HG03565 (cell line): Measurements from ENCODE around the gene PTTG2.
"Not testable (repeated sequence)": the region's sequence is repeated elsewhere in the genome, so short reads cannot be mapped to it uniquely, and the experiment has no call there.

ENCODE experiments used
- ATAC-seq: cut with Tn5 transposase; IDR thresholded peaks from one replicate; pipeline ENCODE4 v1.9.1; 2021; ENCODE audit warnings: mild to moderate bottlenecking, moderate library complexity; ENCODE audit not compliant: unreplicated experiment

Gene PTTG2

GRCh38 chr4:37960098-37960497 is at the start of gene PTTG2:
Gene PTTG2, plus strand, starts transcription at chr4:37960398. Its CDS starts 37 bp downstream, at chr4:37960435.
- no peak for ATAC-seq

GRCh38 chr4:37914539-37914938 is 45.7 kb upstream of the PTTG2 start:
- no peak for ATAC-seq

- ATAC-seq, result no peak
Observed at GRCh38 chr4:37917388-37917787, 42.8 kb upstream of the PTTG2 start.

- no peak for ATAC-seq
Observed at GRCh38 chr4:37918653-37919052, 41.5 kb upstream of the PTTG2 start.

- ATAC-seq, result no peak
Observed at GRCh38 chr4:37922328-37922727, 37.9 kb upstream of the PTTG2 start.

GRCh38 chr4:37923089-37923488 is 37.1 kb upstream of the PTTG2 start:
- not testable (repeated sequence) for ATAC-seq

- no peak for ATAC-seq
Observed at GRCh38 chr4:37924946-37925345, 35.3 kb upstream of the PTTG2 start.

- no peak for ATAC-seq
Observed at GRCh38 chr4:37927434-37927833, 32.8 kb upstream of the PTTG2 start.

- no peak for ATAC-seq
Observed at GRCh38 chr4:37928426-37929416, 31.5 kb upstream of the PTTG2 start.

GRCh38 chr4:37934096-37934495 is 26.1 kb upstream of the PTTG2 start:
- no peak for ATAC-seq

GRCh38 chr4:37934609-37935008 is 25.6 kb upstream of the PTTG2 start:
- ATAC-seq, result no peak

- no peak for ATAC-seq
Observed at GRCh38 chr4:37935026-37935425, 25.2 kb upstream of the PTTG2 start.

GRCh38 chr4:37936889-37937498 is 23.2 kb upstream of the PTTG2 start:
- no peak for ATAC-seq

- no peak for ATAC-seq
Observed at GRCh38 chr4:37938208-37938607, 22.0 kb upstream of the PTTG2 start.

- ATAC-seq, result no peak
Observed at GRCh38 chr4:37946503-37947179, 13.6 kb upstream of the PTTG2 start.

GRCh38 chr4:37948542-37948941 is 11.7 kb upstream of the PTTG2 start:
- ATAC-seq, result no peak

- ATAC-seq, result no peak
Observed at GRCh38 chr4:37949636-37950426, 10.4 kb upstream of the PTTG2 start.

- ATAC-seq, result no peak
Observed at GRCh38 chr4:37951461-37952352, 8.5 kb upstream of the PTTG2 start.

- no peak for ATAC-seq
Observed at GRCh38 chr4:37953156-37953555, 7.0 kb upstream of the PTTG2 start.
